A204.1 (cell line): ENCODE data around the gene PLEKHA7.
"Not testable (repeated sequence)": the region's sequence is repeated elsewhere in the genome, so short reads cannot be mapped to it uniquely, and the experiment has no call there.

Source experiments
- FAIRE-seq: peaks from 2 replicates; lab custom pipeline; 2012; peaks lifted over from hg19 to GRCh38; lab: Jason Lieb, UNC

PLEKHA7 gene

GRCh38 chr11:17014321-17014832 is at the start of gene PLEKHA7:
TSS of gene PLEKHA7 (minus strand) at chr11:17014414. CDS start at chr11:17014401, 13 bp downstream.
- FAIRE-seq, result no peak

GRCh38 chr11:17063171-17064002 is 49.2 kb upstream of the PLEKHA7 start:
- no peak for FAIRE-seq

GRCh38 chr11:17051146-17051545 is 36.9 kb upstream of the PLEKHA7 start:
- FAIRE-seq, result not testable (repeated sequence)

- not testable (repeated sequence) for FAIRE-seq
Observed at GRCh38 chr11:17048491-17048890, 34.3 kb upstream of the PLEKHA7 start.

GRCh38 chr11:17046690-17047089 is 32.5 kb upstream of the PLEKHA7 start:
- FAIRE-seq, result no peak

- no peak for FAIRE-seq
Observed at GRCh38 chr11:17036666-17037658, 22.7 kb upstream of the PLEKHA7 start.

GRCh38 chr11:17034027-17034426 is 19.8 kb upstream of the PLEKHA7 start:
- not testable (repeated sequence) for FAIRE-seq

GRCh38 chr11:17026487-17027082 is 12.4 kb upstream of the PLEKHA7 start:
- FAIRE-seq, result no peak

GRCh38 chr11:17024924-17025323 is 10.7 kb upstream of the PLEKHA7 start:
- FAIRE-seq, result no peak

- no peak for FAIRE-seq
Observed at GRCh38 chr11:17021511-17021910, 7.3 kb upstream of the PLEKHA7 start.

GRCh38 chr11:17020831-17021230 is 6.6 kb upstream of the PLEKHA7 start:
- FAIRE-seq, result no peak

- no peak for FAIRE-seq
Observed at GRCh38 chr11:17019232-17019631, 5.0 kb upstream of the PLEKHA7 start.

- FAIRE-seq, result no peak
Observed at GRCh38 chr11:17015627-17016126, 1.5 kb upstream of the PLEKHA7 start.

- no peak for FAIRE-seq
Observed at GRCh38 chr11:17014833-17015626, 816 bp upstream of the PLEKHA7 start.

- FAIRE-seq, result no peak
Observed at GRCh38 chr11:17013548-17014320, 480 bp downstream of the PLEKHA7 start.

- FAIRE-seq, result no peak
Observed at GRCh38 chr11:17012712-17013547, 1.3 kb downstream of the PLEKHA7 start.

GRCh38 chr11:17012179-17012578 is 2.0 kb downstream of the PLEKHA7 start:
- FAIRE-seq, result no peak

- FAIRE-seq, result no peak
Observed at GRCh38 chr11:17010851-17011420, 3.3 kb downstream of the PLEKHA7 start.

- FAIRE-seq, result no peak
Observed at GRCh38 chr11:17008099-17008498, 6.1 kb downstream of the PLEKHA7 start.
